ENCODE data around the gene RAB13. TPM values are rescaled to one million over a fixed set of nuclear protein-coding genes. Genes with fewer than 3 reads are reported as not detected.
A peak's percentile ranks its signal among the peaks of the same experiment; 100 is the strongest.

Gene RAB13
- total RNA-seq, 1 experiment from 2014 or later: 70.6 TPM

DNA sequence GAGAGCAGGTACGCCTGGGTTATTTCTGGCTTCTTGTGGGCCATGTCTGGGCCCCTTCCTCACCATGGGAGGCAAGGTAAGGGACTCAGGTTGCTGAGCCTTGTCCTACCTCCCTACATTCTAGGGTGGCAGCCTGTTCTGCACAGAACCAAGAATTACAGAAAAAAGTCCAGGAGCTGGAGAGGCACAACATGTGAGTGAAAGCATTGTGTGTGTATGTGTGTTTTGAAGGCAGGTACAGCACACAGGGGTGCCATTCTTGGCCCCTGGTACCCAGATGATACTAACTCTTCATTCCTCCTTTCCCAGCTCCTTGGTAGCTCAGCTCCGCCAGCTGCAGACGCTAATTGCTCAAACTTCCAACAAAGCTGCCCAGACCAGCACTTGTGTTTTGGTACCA, 13.1 kb downstream of the RAB13 start:
- BruUV-seq (replicated peaks): no TSS peak
- Histone ChIP-seq H3K36me3 (ENCODE audit: control insufficient read depth, insufficient read depth, low read length) (no peaks in the 10 kb centered on the region; the same call in 1 of the 2 replicates), H3K27ac (ENCODE audit: low read length) (no peak overlapping the region), H3K4me1 (ENCODE audit: control insufficient read depth, insufficient read depth, low read length) (peaks cover 8% of the 10 kb centered on the region; the same call in 1 of the 2 replicates), H3K27me3 (ENCODE audit: control insufficient read depth, insufficient read depth, low read length) (no peaks in the 10 kb centered on the region), H3K9me3 (ENCODE audit: control insufficient read depth, insufficient read depth, low read depth, low read length) (no peaks in the 10 kb centered on the region), H3K4me3 (ENCODE audit: low read depth in 2 of 2, low read length in 2 of 2) (no peak overlapping the region)
- intact Hi-C loops (cut with micrococcal nuclease; ENCODE audit: unreplicated experiment): no loop called here
- no peak for ATAC-seq
- POLR2A ChIA-PET: no interaction called here
- CTCF ChIA-PET: no interaction called here
- DNase-seq (ENCODE audit: low read depth, low spot score): no peak
- TF ChIP-seq TCF7L2 (IDR thresholded peaks at IDR 0.05; ENCODE audit: low read depth, low read length): no peak
- TF ChIP-seq POLR2AphosphoS5 (IDR thresholded peaks at IDR 0.05; ENCODE audit: low read depth, low read length): 0 out of 2 replicates have a peak, but pooled peaks have one; percentile 25
- in situ Hi-C loops (cut with HindIII; ENCODE audit: low pct_unique_long_range_greater_than_20kb, low sequenced_read_pairs): no loop called here

- Histone ChIP-seq H3K27me3 (ENCODE audit: control insufficient read depth, insufficient read depth, low read length) (no peaks in the 10 kb centered on the region), H3K36me3 (ENCODE audit: control insufficient read depth, insufficient read depth, low read length) (no peaks in the 10 kb centered on the region; the same call in 1 of the 2 replicates), H3K27ac (ENCODE audit: low read length) (no peak overlapping the region), H3K4me3 (ENCODE audit: low read depth in 2 of 2, low read length in 2 of 2) (no peak overlapping the region), H3K4me1 (ENCODE audit: control insufficient read depth, insufficient read depth, low read length) (peaks cover 9% of the 10 kb centered on the region; the same call in 1 of the 2 replicates), H3K9me3 (ENCODE audit: control insufficient read depth, insufficient read depth, low read depth, low read length) (no peaks in the 10 kb centered on the region)
- no TSS peak for BruUV-seq (replicated peaks)
- ChIA-PET CTCF (interaction anchor here (0.7 kb wide), 1 partner anchor 141 kb away, joined by 5 read pairs; no protein-coding TSS in a partner anchor), POLR2A (interaction anchor here (0.7 kb wide), 2 partner anchors 20 to 178 kb away, joined by 4 to 11 read pairs; no protein-coding TSS in a partner anchor)
- intact Hi-C loops (cut with micrococcal nuclease; ENCODE audit: unreplicated experiment): no loop called here
- in situ Hi-C loops (cut with HindIII; ENCODE audit: low pct_unique_long_range_greater_than_20kb, low sequenced_read_pairs): no loop called here
- ATAC-seq (no peak), DNase-seq (ENCODE audit: low read depth, low spot score) (no peak)
- TF ChIP-seq REST (IDR thresholded peaks at IDR 0.05; ENCODE audit: insufficient read depth in 1 of 2, low read depth in 2 of 2, low read length in 1 of 2): no peak
- no peak for TF ChIP-seq SIN3A (IDR thresholded peaks at IDR 0.05; ENCODE audit: borderline replicate concordance, insufficient read depth, low read depth, low read length)
- no peak for TF ChIP-seq POLR2AphosphoS5 (IDR thresholded peaks at IDR 0.05; ENCODE audit: low read depth, low read length)
Observed at GRCh38 chr1:153970346-153970745, 15.8 kb downstream of the RAB13 start.

- Histone ChIP-seq H3K36me3 (ENCODE audit: control insufficient read depth, insufficient read depth, low read length) (no peaks in the 10 kb centered on the region; the same call in 1 of the 2 replicates), H3K27ac (ENCODE audit: low read length) (no peak overlapping the region), H3K9me3 (ENCODE audit: control insufficient read depth, insufficient read depth, low read depth, low read length) (no peaks in the 10 kb centered on the region), H3K4me3 (ENCODE audit: low read depth in 2 of 2, low read length in 2 of 2) (no peak overlapping the region), H3K27me3 (ENCODE audit: control insufficient read depth, insufficient read depth, low read length) (no peaks in the 10 kb centered on the region), H3K4me1 (ENCODE audit: control insufficient read depth, insufficient read depth, low read length) (peaks cover 9% of the 10 kb centered on the region; the same call in 1 of the 2 replicates)
- in situ Hi-C loops (cut with HindIII; ENCODE audit: low pct_unique_long_range_greater_than_20kb, low sequenced_read_pairs): no loop called here
- DNase-seq (ENCODE audit: low read depth, low spot score) (no peak), ATAC-seq (no peak)
- intact Hi-C loops (cut with micrococcal nuclease; ENCODE audit: unreplicated experiment): no loop called here
- ChIA-PET CTCF (no interaction called here), POLR2A (no interaction called here)
- TF ChIP-seq TCF7L2 (IDR thresholded peaks at IDR 0.05; ENCODE audit: low read depth, low read length): no peak
- no peak for TF ChIP-seq REST (IDR thresholded peaks at IDR 0.05; ENCODE audit: insufficient read depth in 1 of 2, low read depth in 2 of 2, low read length in 1 of 2)
- no peak for TF ChIP-seq SIN3A (IDR thresholded peaks at IDR 0.05; ENCODE audit: borderline replicate concordance, insufficient read depth, low read depth, low read length)
- no peak for TF ChIP-seq CTCF (IDR thresholded peaks at IDR 0.05)
- no peak for TF ChIP-seq POLR2AphosphoS5 (IDR thresholded peaks at IDR 0.05; ENCODE audit: low read depth, low read length)
- BruUV-seq (replicated peaks): no TSS peak
Observed at GRCh38 chr1:153968972-153969371, 17.2 kb downstream of the RAB13 start.
